Measurements from ENCODE around the gene GMDS. TPM values are rescaled to one million over a fixed set of nuclear protein-coding genes. Genes with fewer than 3 reads are reported as not detected.

GMDS gene
- total RNA-seq, 1 donor from 2014 or later, result 5.3 TPM

DNA sequence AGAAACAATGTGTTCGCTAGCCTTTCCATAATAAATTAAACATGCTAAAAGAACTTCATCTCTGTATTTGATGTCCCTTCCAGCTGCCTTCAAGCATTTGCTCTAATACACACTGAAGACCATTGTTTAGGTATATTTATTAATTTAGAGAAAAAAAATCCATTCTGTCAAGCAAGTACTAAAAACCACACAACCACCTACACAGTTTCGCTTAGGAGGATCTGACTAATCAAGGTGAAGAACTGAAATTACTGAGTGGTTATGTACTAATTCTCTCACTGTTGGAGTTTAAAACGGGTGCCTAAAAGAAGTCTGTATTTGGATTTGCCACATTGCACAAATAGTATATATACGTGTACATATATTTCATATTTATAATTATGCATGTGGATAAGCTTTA, 58.9 kb downstream of the GMDS start:
- no peak for ATAC-seq
- intact Hi-C loops (cut with DNase I), result no loop called here
- no peak for DNase-seq (ENCODE audit: missing footprints)

- DNase-seq (ENCODE audit: missing footprints), result no peak
- no peak for ATAC-seq
- intact Hi-C loops (cut with DNase I), result no loop called here
Measured at GRCh38 chr6:2185466-2185865, 59.9 kb downstream of the GMDS start.

GRCh38 chr6:2184700-2185455, 60.5 kb downstream of the GMDS start:
- ATAC-seq (no peak), DNase-seq (ENCODE audit: missing footprints) (no peak)
- intact Hi-C loops (cut with DNase I), result no loop called here

- no peak for ATAC-seq
- intact Hi-C loops (cut with DNase I), result no loop called here
Measured at GRCh38 chr6:2183752-2184151, 61.7 kb downstream of the GMDS start.

DNA sequence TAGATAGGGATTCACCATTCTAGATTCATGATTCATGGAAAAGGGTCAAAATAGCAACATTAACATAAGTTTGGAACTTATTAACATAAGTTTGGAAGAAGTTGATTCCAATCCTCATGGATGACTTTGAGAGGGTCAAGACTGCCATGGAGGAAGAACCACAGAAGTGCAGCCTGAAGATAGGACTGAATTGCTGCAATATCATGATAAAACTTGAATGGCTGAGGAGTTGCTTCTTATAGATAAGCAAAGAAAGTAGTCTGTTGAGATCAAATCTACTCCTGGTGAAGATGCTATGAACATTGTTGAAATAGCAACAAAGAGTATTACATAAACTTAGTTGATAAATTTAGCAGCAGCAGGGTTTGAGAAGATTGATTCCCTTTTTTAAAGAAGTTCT, 62.2 kb downstream of the GMDS start:
- no peak for DNase-seq (ENCODE audit: missing footprints)
- no peak for ATAC-seq
- intact Hi-C loops (cut with DNase I), result no loop called here

More at GRCh38 chr6:2183752-2184151, 61.7 kb downstream of the GMDS start:
- DNase-seq (ENCODE audit: missing footprints), result no peak

DNA sequence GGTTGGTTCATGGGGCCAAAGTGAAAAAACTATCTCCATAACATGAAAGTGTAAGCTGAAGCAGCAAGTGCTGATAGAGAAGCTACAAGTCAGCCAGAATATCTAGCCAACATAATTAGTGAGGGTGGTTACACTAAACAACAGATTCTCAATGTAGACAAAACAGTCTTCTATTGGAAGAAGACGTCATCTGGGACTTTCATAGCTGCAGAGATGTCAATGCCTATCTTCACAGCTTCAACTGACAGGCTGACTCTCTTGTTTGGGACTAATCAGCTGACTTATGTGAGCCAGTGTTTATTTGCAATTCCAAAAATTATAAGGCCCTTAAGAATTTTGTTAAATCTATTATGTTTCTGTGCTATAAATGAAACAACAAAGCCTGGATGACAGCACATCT, 63.2 kb downstream of the GMDS start:
- no peak for ATAC-seq
- no peak for DNase-seq (ENCODE audit: missing footprints)
- intact Hi-C loops (cut with DNase I), result no loop called here

DNA sequence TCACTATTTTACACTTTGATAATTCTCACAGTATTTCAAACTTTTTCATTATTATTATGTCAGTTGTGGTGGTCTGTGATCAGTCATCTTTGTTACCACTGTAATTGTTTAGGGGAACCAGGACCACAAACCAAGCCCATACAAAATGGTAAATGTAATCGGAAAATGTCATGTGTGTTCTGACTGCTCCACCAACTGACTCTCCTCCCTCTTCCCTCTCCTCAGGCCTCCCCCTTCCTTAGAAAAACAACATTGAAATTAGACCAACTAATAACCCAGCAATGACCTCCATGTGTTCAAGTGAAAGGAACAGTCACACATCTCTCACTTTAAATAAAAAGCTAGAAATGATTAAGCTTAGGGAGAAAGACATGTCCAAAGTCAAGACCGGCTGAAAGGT, 63.8 kb downstream of the GMDS start:
- DNase-seq (ENCODE audit: missing footprints), result no peak
- intact Hi-C loops (cut with DNase I), result no loop called here
- ATAC-seq, result no peak

- no peak for ATAC-seq
- no peak for DNase-seq (ENCODE audit: missing footprints)
- intact Hi-C loops (cut with DNase I), result no loop called here
Measured at GRCh38 chr6:2179950-2180349, 65.5 kb downstream of the GMDS start.

DNA sequence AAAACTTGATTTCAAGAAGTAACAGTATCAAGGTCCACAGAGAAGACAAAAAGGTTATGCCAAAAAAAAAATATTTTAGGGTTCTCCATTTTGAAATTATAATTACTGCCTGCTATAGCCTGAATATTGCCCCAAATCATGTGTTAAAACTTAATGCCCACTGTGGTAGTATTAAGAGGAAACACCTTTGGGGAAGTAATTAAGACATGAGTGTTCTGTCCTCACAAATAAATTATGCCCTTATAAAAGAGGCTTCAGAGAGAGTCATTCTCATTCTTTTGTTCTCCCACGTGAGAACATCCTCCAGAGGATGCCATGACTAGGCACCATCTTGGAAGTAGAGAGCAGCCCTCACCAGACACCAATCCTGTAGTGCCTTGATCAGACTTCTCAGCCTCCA, 66.2 kb downstream of the GMDS start:
- intact Hi-C loops (cut with DNase I), result no loop called here
- DNase-seq (ENCODE audit: missing footprints) (no peak), ATAC-seq (no peak)

DNA sequence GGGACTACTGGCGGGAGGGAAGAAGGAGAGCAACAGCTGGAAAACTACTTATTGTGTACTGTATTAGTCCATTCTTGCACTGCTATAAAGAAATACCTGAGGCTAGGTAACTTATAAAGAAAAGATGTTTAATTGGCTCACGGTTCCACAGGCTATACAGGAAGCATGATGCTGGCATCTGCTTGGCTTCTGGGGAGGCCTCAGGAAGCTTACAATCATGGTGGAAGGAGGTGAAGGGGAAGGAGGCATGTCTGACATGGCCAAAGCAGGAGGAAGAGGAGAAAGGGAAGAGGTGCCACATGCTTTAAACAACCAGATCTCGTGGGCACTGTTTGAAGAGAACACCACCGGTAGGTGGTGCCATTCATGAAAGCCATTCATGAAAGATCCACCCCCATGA, 67.3 kb downstream of the GMDS start:
- intact Hi-C loops (cut with DNase I), result no loop called here
- DNase-seq (ENCODE audit: missing footprints), result no peak
- ATAC-seq, result no peak

DNA sequence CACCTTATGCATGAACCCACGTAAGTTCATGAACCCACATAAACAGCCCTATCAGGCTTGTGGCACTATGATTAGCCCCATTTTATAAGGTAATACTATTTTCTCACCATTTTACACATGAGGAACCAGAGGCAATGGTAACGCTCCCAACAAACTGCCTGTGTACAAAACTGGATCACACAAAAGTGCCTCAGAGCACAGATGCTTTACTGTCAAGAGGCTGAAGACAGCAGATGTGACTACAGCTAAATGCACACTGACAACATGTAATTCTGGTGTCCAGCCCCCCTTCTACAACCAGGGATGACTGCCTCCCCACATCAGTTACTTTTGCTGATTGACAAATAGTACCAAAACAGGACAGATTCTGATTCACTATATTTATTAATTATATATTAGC, 69.6 kb downstream of the GMDS start:
- no peak for ATAC-seq
- intact Hi-C loops (cut with DNase I), result no loop called here
- DNase-seq (ENCODE audit: missing footprints), result no peak

GRCh38 chr6:2173203-2173961, 72.0 kb downstream of the GMDS start:
- DNase-seq (ENCODE audit: missing footprints) (no peak), ATAC-seq (no peak)
- intact Hi-C loops (cut with DNase I), result no loop called here

GRCh38 chr6:2171728-2172127, 73.7 kb downstream of the GMDS start:
- intact Hi-C loops (cut with DNase I), result no loop called here
- DNase-seq (ENCODE audit: missing footprints), result no peak
- ATAC-seq, result no peak

DNA sequence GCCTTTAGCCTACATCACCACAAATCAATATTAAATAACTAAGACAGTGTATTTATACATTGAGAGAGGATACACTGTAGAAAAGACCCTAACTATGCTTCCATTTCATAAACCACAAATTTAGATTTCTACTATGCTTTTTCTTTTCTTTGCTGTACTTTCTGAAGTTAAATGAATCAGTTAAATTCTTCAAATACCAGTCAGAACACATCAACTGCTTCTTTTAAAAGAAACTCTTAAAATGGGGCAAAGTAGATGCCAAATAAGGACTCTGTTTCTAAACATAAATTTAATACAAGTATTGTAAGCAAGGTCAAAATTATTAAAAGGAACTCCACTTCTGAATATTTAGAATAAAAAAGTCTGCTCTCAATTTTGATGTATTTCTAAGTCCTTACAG, 76.9 kb downstream of the GMDS start:
- ATAC-seq, result no peak
- intact Hi-C loops (cut with DNase I), result no loop called here
- no peak for DNase-seq (ENCODE audit: missing footprints)

DNA sequence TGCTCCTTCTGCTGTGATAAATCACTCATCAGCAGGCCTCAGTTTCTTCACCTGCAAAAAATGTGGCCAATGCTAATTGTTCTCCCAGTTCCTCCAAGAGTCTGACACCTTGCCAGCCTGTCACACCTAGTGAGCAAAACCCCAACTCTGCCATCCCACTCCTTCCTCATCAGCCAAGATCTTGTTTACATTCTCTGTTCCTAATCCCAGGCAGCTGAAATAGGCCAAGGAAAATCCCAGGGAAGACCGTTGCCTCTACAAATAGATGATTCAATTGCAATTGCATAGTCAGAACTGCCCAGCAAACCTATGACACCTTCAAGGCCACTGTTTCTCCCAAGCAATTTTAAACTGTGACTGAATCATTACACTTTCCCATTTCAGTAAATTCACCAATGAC, 78.7 kb downstream of the GMDS start:
- intact Hi-C loops (cut with DNase I), result no loop called here
- no peak for ATAC-seq
- no peak for DNase-seq (ENCODE audit: missing footprints)

DNA sequence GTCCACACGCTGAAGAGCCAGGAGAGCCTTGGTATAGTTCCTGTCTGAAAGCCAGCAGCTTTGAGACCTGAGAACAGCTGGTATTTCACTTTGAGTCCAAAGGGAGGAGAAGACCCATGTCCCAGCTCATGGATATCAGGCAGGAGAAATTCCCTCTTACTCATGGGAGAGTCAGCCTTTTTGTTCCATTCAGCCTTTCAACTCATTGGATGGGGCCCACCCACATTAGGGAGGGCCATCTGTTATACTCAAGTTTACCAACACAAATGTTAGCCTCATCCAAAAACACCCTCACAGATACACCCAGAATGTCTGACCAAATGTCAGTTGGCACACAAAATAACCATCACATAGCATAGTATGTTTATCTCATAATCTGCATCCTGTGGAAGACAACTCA, 80.1 kb downstream of the GMDS start:
- intact Hi-C loops (cut with DNase I), result no loop called here
- ATAC-seq, result no peak
- no peak for DNase-seq (ENCODE audit: missing footprints)

DNA sequence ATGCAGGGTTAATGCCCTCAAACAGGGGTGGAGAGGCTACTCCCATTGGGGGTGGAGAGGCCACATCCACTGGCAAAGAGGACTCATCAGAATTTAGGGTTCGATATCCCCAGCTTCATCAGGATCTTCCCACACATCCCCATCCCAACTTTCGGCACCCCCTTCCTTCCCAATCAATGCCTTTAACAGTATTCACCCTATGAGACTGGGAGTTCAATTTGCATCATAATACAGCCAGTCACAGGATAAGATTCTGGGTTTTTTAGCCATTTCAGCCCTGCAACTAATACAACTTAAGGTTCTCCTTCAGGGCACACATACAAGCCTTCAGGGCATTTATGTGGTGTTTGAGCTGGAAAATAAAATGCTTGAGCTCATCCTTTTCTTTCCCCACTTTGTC, 80.9 kb downstream of the GMDS start:
- DNase-seq (ENCODE audit: missing footprints) (no peak), ATAC-seq (no peak)
- intact Hi-C loops (cut with DNase I), result no loop called here

DNA sequence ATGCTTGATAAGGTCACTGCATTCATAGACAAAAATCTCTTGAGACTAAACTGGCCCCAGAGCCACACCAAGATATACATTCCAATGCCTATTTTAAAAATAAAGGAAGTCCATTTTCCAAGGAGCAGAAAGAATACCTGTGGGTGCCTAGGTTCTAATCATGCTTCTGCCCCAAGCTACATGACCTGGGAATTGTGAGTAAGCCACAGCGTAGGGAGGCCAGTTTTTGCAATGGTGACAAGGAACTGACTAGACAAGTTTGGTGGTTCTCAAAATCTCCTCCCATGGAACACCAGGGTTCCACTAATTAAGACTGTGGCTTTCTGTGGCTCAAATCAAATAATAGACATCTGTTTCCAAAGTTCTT, 83.3 kb downstream of the GMDS start:
- intact Hi-C loops (cut with DNase I), result no loop called here
- no peak for DNase-seq (ENCODE audit: missing footprints)
- no peak for ATAC-seq

DNA sequence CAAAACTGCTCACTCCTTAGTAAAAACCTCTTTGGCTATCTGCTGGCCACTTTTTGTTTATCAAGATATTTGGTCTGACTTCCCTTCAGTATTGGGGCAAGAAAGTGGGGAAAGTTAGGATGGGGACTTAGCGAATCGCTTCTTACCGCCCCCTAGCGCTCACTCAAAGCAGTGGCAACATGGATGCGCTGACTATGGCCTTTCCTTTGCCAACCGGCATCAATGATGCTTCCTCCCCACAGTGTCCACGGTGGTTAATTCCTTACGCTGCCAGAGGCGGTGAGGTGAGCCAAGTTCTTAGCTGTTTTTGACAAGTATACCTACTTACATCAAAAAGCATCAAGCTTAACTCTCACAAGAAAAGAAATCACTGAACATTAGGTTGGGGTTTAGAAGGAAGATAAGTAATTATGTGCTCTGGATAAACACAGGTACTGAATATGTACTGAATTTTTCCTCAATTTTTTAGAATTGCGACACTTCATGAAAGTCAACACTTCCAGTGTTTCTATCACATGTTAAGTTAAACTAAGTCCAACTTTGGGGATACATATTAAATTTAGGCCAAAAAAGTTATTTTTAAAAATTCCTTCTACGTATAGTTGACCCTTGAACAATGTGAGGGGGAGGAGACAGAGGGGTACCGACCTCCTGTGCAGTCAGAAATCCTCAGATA, 86.7 kb downstream of the GMDS start:
- ATAC-seq (no peak), DNase-seq (ENCODE audit: missing footprints) (no peak)
- intact Hi-C loops (cut with DNase I), result no loop called here

DNA sequence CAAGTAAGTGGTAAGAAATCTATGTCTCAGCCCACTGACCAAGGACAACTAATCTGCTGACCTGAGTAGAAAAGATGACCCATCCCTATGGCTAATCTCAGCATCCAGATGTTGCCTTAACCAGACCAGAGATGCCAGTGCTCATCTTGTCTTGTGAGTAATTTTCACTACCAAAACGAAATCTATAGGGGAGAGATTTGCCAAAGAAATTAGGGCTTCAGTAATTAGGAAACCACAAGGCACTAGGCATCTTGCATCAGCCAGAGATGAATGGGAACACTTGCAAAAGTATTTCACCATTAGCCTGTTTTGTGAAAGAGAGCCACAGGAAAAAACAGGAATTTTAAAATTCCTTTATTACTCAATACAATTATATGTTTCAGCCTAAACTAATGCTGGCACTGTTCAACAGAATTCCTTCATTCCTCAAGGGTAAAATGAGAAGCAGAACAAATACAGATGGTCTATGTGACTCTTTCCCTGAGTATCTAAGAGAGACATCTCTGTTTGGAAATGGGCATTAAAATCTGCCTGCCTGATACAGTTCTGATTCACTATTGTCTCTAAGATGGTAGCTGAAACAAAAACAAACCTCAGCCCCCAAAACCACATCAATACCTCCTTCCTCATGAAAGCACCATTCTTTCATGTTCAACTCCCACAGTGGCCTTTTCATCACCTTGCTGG, 87.8 kb downstream of the GMDS start:
- DNase-seq (ENCODE audit: missing footprints) (no peak), ATAC-seq (no peak)
- intact Hi-C loops (cut with DNase I), result no loop called here

Data from Right ventricle myocardium inferior (tissue), 1 donor.